Neural progenitor cell (in vitro differentiated cells): ENCODE measurements around the gene IL31RA. TPM values are rescaled to one million over a fixed set of nuclear protein-coding genes. Genes with fewer than 3 reads are reported as not detected.

Source experiments
- DNase-seq: peaks from one replicate; pipeline ENCODE4 v3.0.0-alpha.2; 2016; ENCODE audit warnings: low spot score
- H2AFZ ChIP-seq: fragments of 200-600 bp; sonication (generic); replicated peaks from 2 replicates; pipeline ENCODE4 v1.6.1; 2016; ENCODE audit warnings: antibody characterized with exemption
- H3F3A ChIP-seq: fragments of 200-600 bp; sonication (generic); 2 replicates; pipeline ENCODE4 v1.6.1; 2016; ENCODE audit warnings: antibody characterized with exemption, low read depth
- H3K27ac ChIP-seq: fragments of 200-600 bp; sonication (generic); 2 replicates; pipeline ENCODE4 v1.5.1; 2016; ENCODE audit warnings: mild to moderate bottlenecking
- H3K27me3 ChIP-seq: fragments of 200-600 bp; sonication (generic); 2 replicates; pipeline ENCODE4 v1.6.1; 2016; ENCODE audit warnings: mild to moderate bottlenecking, moderate library complexity
- H3K36me3 ChIP-seq: fragments of 200-600 bp; sonication (generic); 2 replicates; pipeline ENCODE4 v1.5.1; 2016
- H3K4me1 ChIP-seq: fragments of 200-600 bp; sonication (generic); 2 replicates; pipeline ENCODE4 v1.6.1; 2016; ENCODE audit warnings: mixed run types
- H3K4me2 ChIP-seq: fragments of 200-600 bp; sonication (generic); 2 replicates; pipeline ENCODE4 v1.6.1; 2016
- H3K4me3 ChIP-seq: fragments of 200-600 bp; sonication (generic); 2 replicates; pipeline ENCODE4 v1.5.1; 2016
- H3K79me2 ChIP-seq: fragments of 200-600 bp; sonication (generic); 2 replicates; pipeline ENCODE4 v1.6.1; 2016; ENCODE audit warnings: low read depth
- H3K9ac ChIP-seq: fragments of 200-600 bp; sonication (generic); 2 replicates; pipeline ENCODE4 v1.6.1; 2016
- H3K9me3 ChIP-seq: fragments of 200-600 bp; sonication (generic); 2 replicates; pipeline ENCODE4 v1.5.1; 2016; ENCODE audit warnings: low read depth
- H4K20me1 ChIP-seq: fragments of 200-600 bp; sonication (generic); 2 replicates; pipeline ENCODE4 v1.6.1; 2016; ENCODE audit warnings: low read depth
- H3K27ac Mint-ChIP-seq: 3 replicates; pipeline ENCODE4 v1.8.0; 2021; ENCODE audit warnings: mixed read lengths
- H3K27me3 Mint-ChIP-seq: 2 replicates; pipeline ENCODE4 v1.8.0; 2022; ENCODE audit warnings: low read depth, mild to moderate bottlenecking, inconsistent platforms, moderate library complexity, mixed read lengths; ENCODE audit not compliant: insufficient read depth
- H3K36me3 Mint-ChIP-seq: 3 replicates; pipeline ENCODE4 v1.8.0; 2021; ENCODE audit warnings: mixed read lengths
- H3K4me1 Mint-ChIP-seq: 3 replicates; pipeline ENCODE4 v1.8.0; 2021; ENCODE audit warnings: mixed read lengths
- H3K4me3 Mint-ChIP-seq: 3 replicates; pipeline ENCODE4 v1.8.0; 2021; ENCODE audit warnings: mild to moderate bottlenecking, moderate library complexity, mixed read lengths
- H3K9me3 Mint-ChIP-seq: 3 replicates; pipeline ENCODE4 v1.8.0; 2020; ENCODE audit warnings: mixed read lengths
- CTCF ChIP-seq: fragments of 200-600 bp; sonication (generic); IDR thresholded peaks from 2 replicates; pipeline ENCODE4 v1.5.1; 2017; ENCODE audit warnings: antibody characterized with exemption, mild to moderate bottlenecking
- EZH2 ChIP-seq: fragments of 200-600 bp; sonication (generic); IDR thresholded peaks from 2 replicates; pipeline ENCODE4 v1.6.1; 2017; ENCODE audit warnings: antibody characterized with exemption, mild to moderate bottlenecking, moderate library complexity
- EZH2phosphoT487 ChIP-seq: fragments of 200-600 bp; sonication (generic); IDR thresholded peaks from 2 replicates; pipeline ENCODE4 v1.6.1; 2017; ENCODE audit warnings: antibody characterized with exemption
- total RNA-seq: library from RNA; depleted of rRNA; stranded (reverse); fragments of >200 nt; gene quantifications from 2 replicates; pipeline ENCODE4 v1.2.3, GENCODE V29; 2015; ENCODE audit warnings: low replicate concordance

Gene IL31RA
- total RNA-seq, 1 donor from 2014 or later, result not detected

DNA sequence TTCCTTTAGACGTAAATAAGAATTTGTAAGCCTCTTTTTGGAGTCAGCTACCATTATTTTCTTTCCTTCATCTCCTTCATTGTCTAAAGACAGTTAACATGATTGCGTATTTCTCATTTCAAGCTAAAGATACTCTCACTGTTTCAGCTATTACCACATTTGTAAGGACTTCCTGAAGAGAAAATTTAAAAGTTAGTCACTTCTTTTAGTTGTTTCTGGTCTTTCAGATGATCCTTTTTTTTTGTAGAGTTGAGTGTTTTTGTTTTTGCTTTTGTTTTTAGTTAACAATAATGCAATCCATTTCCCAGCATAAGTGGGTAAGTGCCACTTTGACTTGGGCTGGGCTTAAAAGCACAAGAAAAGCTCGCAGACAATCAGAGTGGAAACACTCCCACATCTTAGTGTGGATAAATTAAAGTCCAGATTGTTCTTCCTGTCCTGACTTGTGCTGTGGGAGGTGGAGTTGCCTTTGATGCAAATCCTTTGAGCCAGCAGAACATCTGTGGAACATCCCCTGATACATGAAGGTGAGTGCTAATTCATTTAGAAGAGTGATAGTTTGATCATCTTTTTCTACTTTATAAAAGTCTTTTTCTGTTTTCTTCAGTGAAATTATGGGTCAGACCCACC is 2.0 kb downstream of the IL31RA start:
- no peak overlapping the region for H3K4me3 ChIP-seq
- DNase-seq, result no peak
- H3K27ac ChIP-seq, result no peak overlapping the region
- Mint-ChIP-seq H3K4me1 (peaks cover 7% of the 10 kb centered on the region), H3K9me3 (no peaks in the 10 kb centered on the region), H3K27me3 (no peaks in the 10 kb centered on the region), H3K36me3 (no peaks in the 10 kb centered on the region), H3K27ac (no peak overlapping the region), H3K4me3 (no peak overlapping the region)
- no peak overlapping the region for H3K4me2 ChIP-seq
- no peaks in the 10 kb centered on the region for H4K20me1 ChIP-seq
- no peaks in the 10 kb centered on the region for H3K36me3 ChIP-seq
- no peaks in the 10 kb centered on the region for H3K79me2 ChIP-seq
- H3K4me1 ChIP-seq, result no peaks in the 10 kb centered on the region
- H3K9me3 ChIP-seq, result no peaks in the 10 kb centered on the region
- H2AFZ ChIP-seq, result peak overlapping the region; percentile 14
- H3K9ac ChIP-seq, result no peak overlapping the region
- H3F3A ChIP-seq, result no peaks in the 10 kb centered on the region
- no peak for TF ChIP-seq CTCF
- no peak for TF ChIP-seq EZH2phosphoT487
- TF ChIP-seq EZH2, result no peak
- no peaks in the 10 kb centered on the region for H3K27me3 ChIP-seq

DNA sequence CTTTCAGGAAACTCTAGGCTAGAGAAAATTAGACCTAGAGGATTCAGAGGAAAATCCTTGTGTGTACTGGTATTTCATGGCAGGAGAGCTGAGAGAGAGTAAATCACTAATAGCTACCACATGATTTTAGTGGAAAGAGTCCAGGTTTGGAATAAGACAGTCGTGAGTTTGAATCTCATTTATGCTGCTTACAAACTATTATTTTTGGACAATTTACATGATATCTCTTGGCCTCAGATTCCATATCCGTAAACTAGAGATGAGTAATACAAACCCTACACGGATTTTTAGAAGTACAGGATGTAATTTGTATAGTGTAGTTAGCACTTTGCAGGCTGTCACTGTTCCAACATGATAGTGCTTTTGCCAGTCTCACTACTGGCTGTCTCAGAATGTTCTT is 2.7 kb downstream of the IL31RA start:
- no peak overlapping the region for H3K27ac ChIP-seq
- H3K4me1 ChIP-seq, result no peaks in the 10 kb centered on the region
- H3K36me3 ChIP-seq, result no peaks in the 10 kb centered on the region
- H3K27me3 ChIP-seq, result no peaks in the 10 kb centered on the region
- H3K4me3 ChIP-seq, result no peak overlapping the region
- no peak overlapping the region for H2AFZ ChIP-seq
- Mint-ChIP-seq H3K36me3 (no peaks in the 10 kb centered on the region), H3K27ac (no peak overlapping the region), H3K4me3 (no peak overlapping the region), H3K4me1 (peaks cover 7% of the 10 kb centered on the region), H3K27me3 (peaks cover 3% of the 10 kb centered on the region), H3K9me3 (no peaks in the 10 kb centered on the region)
- no peaks in the 10 kb centered on the region for H3K9me3 ChIP-seq
- H3F3A ChIP-seq, result no peaks in the 10 kb centered on the region
- TF ChIP-seq EZH2 (no peak), EZH2phosphoT487 (no peak), CTCF (no peak)
- H4K20me1 ChIP-seq, result no peaks in the 10 kb centered on the region
- DNase-seq, result no peak
- H3K9ac ChIP-seq, result no peak overlapping the region
- H3K79me2 ChIP-seq, result no peaks in the 10 kb centered on the region
- no peak overlapping the region for H3K4me2 ChIP-seq

GRCh38 chr5:55855509-55855908 is 4.4 kb downstream of the IL31RA start:
- DNase-seq, result no peak
- peak overlapping the region; percentile 71 for H2AFZ ChIP-seq
- peaks cover 4% of the 10 kb centered on the region for H3K27me3 Mint-ChIP-seq

More at GRCh38 chr5:55855509-55855908, 4.4 kb downstream of the IL31RA start:
- peaks cover 7% of the 10 kb centered on the region for H3K4me1 Mint-ChIP-seq
- TF ChIP-seq EZH2 (no peak), EZH2phosphoT487 (no peak), CTCF (peak; percentile 5)
- H3K9me3 ChIP-seq, result no peaks in the 10 kb centered on the region
- H3K4me2 ChIP-seq, result no peak overlapping the region
- no peaks in the 10 kb centered on the region for H3K4me1 ChIP-seq
- H3K27me3 ChIP-seq, result no peaks in the 10 kb centered on the region
- no peaks in the 10 kb centered on the region for H3K36me3 ChIP-seq
- H3K36me3 Mint-ChIP-seq, result no peaks in the 10 kb centered on the region
- H3K79me2 ChIP-seq, result no peaks in the 10 kb centered on the region
- no peak overlapping the region for H3K27ac ChIP-seq
- no peak overlapping the region for H3K4me3 ChIP-seq
- no peaks in the 10 kb centered on the region for H4K20me1 ChIP-seq
- H3K27ac Mint-ChIP-seq, result no peak overlapping the region
- no peaks in the 10 kb centered on the region for H3F3A ChIP-seq
- H3K4me3 Mint-ChIP-seq, result no peak overlapping the region
- H3K9ac ChIP-seq, result no peak overlapping the region
- H3K9me3 Mint-ChIP-seq, result no peaks in the 10 kb centered on the region
